H1 (cell line): ENCODE measurements around the gene PCYT2. TPM values are rescaled to one million over a fixed set of nuclear protein-coding genes. Genes with fewer than 3 reads are reported as not detected.
A peak's percentile ranks its signal among the peaks of the same experiment; 100 is the strongest.

Experiments used
- CREB1 ChIP-seq: IDR thresholded peaks from 2 replicates; pipeline ENCODE4 v1.6.1; 2012; ENCODE audit warnings: inconsistent platforms
- EZH2 ChIP-seq: fragments of 200-600 bp; sonication (generic); IDR thresholded peaks from 2 replicates; pipeline ENCODE4 v1.7.1; 2012; ENCODE audit warnings: low read depth, mild to moderate bottlenecking, moderate library complexity, low read length, inconsistent platforms; ENCODE audit not compliant: severe bottlenecking
- PHF8 ChIP-seq: fragments of 200-600 bp; sonication (generic); conservative IDR thresholded peaks from 2 replicates; pipeline ENCODE4 v1.7.1; 2012; ENCODE audit warnings: low read depth, mild to moderate bottlenecking, inconsistent platforms, low read length, moderate library complexity
- POLR2A ChIP-seq, 2 experiments: IDR thresholded peaks; 1 replicate in 1 of 2; 2 replicates in 1 of 2; pipeline ENCODE4 v1.6.1; 2011; ENCODE audit warnings: low read depth in 2 of 2, low read length in 2 of 2, mild to moderate bottlenecking in 2 of 2; ENCODE audit errors: control extremely low read depth in 1 of 2
- TAF1 ChIP-seq: IDR thresholded peaks from 2 replicates; pipeline ENCODE4 v1.6.1; 2011; ENCODE audit warnings: mild to moderate bottlenecking, low read depth, low read length
- polyA plus RNA-seq, 7 experiments: library from polyadenylated mRNA; depleted of rRNA in 3 of 7; stranded (reverse) in 5 of 7; unstranded in 2 of 7; fragments of >200 nt in 5 of 7; fragments of 200-250 nt in 2 of 7; gene quantifications; 1 replicate in 5 of 7; 2 replicates in 1 of 7; 4 replicates in 1 of 7; pipeline versions ENCODE4 v1.2.1 to v1.2.3, GENCODE V29; 2011 to 2013; ENCODE audit warnings: missing spikeins in 2 of 7, mixed read lengths in 2 of 7
- total RNA-seq: library from RNA; stranded (reverse); fragmentation: NEBNext Ultra II Directional; extraction: Animal tissue kit (Norgen Biotek cat#: 25700); gene quantifications from 2 replicates; pipeline ENCODE4 v1.2.1, GENCODE V29; 2021

The PCYT2 gene
- total and polyA plus RNA-seq, 2 of the 8 experiments (the other 6 are each of a cell fraction or from before 2014, with no cell fraction given): 29.9 to 31.3 TPM

DNA sequence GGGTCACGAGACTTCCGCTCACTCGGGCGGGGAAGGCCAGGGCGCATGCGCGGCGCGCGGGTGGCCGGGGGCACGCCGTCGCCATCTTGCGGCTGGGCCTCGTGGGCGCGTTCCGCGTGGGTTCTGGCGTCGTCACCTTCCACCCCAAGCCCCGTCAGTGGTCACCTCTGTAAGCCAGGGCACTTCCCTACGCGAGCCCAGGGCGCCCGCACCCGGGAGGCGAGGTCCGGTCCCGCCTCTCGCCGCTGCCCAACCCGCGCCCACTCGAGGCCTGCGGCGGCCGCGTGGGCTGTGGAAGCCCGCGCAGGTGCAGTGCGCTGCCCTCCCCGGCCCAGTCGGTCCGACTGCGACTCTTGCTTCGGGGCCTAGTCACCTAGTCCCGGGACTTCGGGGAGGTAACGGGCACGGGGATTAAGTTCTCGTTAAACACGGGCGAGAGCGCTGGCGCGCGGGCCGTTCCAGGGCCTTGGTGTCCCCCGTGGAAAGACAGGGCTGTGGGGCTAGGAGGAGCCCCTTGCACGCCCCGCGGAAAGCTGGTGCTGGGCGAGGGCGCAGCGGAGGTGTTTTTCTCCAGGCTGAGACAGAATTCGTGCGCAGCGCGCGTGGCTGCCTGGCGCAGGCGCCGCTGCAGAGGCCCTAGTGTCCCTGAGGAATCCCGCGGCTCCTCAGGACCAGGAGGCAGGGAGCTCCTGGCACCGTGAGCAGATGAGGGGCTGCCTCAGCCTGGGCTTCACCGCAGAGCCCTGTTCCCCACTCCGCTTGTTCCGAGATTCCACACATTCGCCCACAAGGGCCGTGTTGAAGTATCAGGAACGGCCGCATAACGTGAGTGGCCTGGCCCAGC lies 39.6 kb downstream of the PCYT2 start (continued):
- TF ChIP-seq PHF8: peak; percentile 78
- TF ChIP-seq POLR2A (IDR thresholded peaks at IDR 0.05; ENCODE audit: control extremely low read depth in 1 of 2, low read depth in 2 of 2, low read length in 2 of 2): peak in 1 of 2 experiments; percentile 65; a peak in 2 of 3 replicates
- 0 out of 2 replicates have a peak, but pooled peaks have one; percentile 23 for TF ChIP-seq TAF1
- 0 out of 2 replicates have a peak, but pooled peaks have one; percentile 73 for TF ChIP-seq CREB1
- TF ChIP-seq EZH2: no peak
